Keratinocyte (primary cell): ENCODE results near the gene AGPAT2. TPM values are rescaled to one million over a fixed set of nuclear protein-coding genes. Genes with fewer than 3 reads are reported as not detected.

Experiments used
- DNase-seq: peaks from one replicate; pipeline ENCODE4 v3.0.0-alpha.2; 2011; ENCODE audit warnings: low read depth, missing footprints, low spot score
- FAIRE-seq: peaks from 2 replicates; lab custom pipeline; 2011; peaks lifted over from hg19 to GRCh38; lab: Jason Lieb, UNC
- H2AFZ ChIP-seq: 2 replicates; pipeline ENCODE4 v1.6.0; 2012; ENCODE audit warnings: low read length, control low read depth, inconsistent platforms; ENCODE audit not compliant: control insufficient read depth
- H3K27ac ChIP-seq: 2 replicates; pipeline ENCODE4 v1.5.1; 2011; ENCODE audit warnings: low read length; ENCODE audit not compliant: control insufficient read depth, insufficient read depth
- H3K27me3 ChIP-seq: 3 replicates; pipeline ENCODE4 v1.6.0; 2011; ENCODE audit warnings: low read length; ENCODE audit not compliant: control insufficient read depth, insufficient read depth; ENCODE audit errors: extremely low read depth
- H3K36me3 ChIP-seq, 2 experiments: 2 replicates in 1 of 2; 3 replicates in 1 of 2; pipeline ENCODE4 v1.5.1; 2011; ENCODE audit warnings: low read length in 2 of 2, mild to moderate bottlenecking in 1 of 2; ENCODE audit not compliant: control insufficient read depth in 2 of 2, insufficient read depth in 2 of 2; ENCODE audit errors: extremely low read depth in 1 of 2
- H3K4me1 ChIP-seq: 3 replicates; pipeline ENCODE4 v1.5.1; 2011; ENCODE audit warnings: low read length; ENCODE audit not compliant: control insufficient read depth, insufficient read depth; ENCODE audit errors: extremely low read depth
- H3K4me2 ChIP-seq: 3 replicates; pipeline ENCODE4 v1.6.0; 2011; ENCODE audit warnings: low read depth, low read length; ENCODE audit not compliant: control insufficient read depth, insufficient read depth; ENCODE audit errors: extremely low read depth
- H3K4me3 ChIP-seq, 3 experiments: fragments of 200-600 bp in 1 of 3; sonication (generic) in 1 of 3; 2 replicates in 2 of 3; 3 replicates in 1 of 3; pipeline ENCODE4 v1.5.1; 2011 to 2016; ENCODE audit warnings: low read length in 3 of 3, mild to moderate bottlenecking in 3 of 3, control low read depth in 2 of 3, inconsistent platforms in 1 of 3, low read depth in 1 of 3, mixed read lengths in 1 of 3, mixed run types in 1 of 3, moderate library complexity in 1 of 3; ENCODE audit not compliant: control insufficient read depth in 2 of 3, insufficient read depth in 2 of 3; ENCODE audit errors: extremely low read depth in 1 of 3
- H3K79me2 ChIP-seq: 2 replicates; pipeline ENCODE4 v1.6.0; 2012; ENCODE audit warnings: low read length; ENCODE audit not compliant: control insufficient read depth, insufficient read depth
- H3K9ac ChIP-seq: 3 replicates; pipeline ENCODE4 v1.6.0; 2011; ENCODE audit warnings: low read length; ENCODE audit not compliant: control insufficient read depth, insufficient read depth; ENCODE audit errors: extremely low read depth
- H3K9me1 ChIP-seq: 3 replicates; pipeline ENCODE4 v1.6.0; 2011; ENCODE audit warnings: low read length; ENCODE audit not compliant: control insufficient read depth, insufficient read depth; ENCODE audit errors: extremely low read depth
- H3K9me3 ChIP-seq: 2 replicates; pipeline ENCODE4 v1.5.1; 2012; ENCODE audit warnings: low read depth, low read length; ENCODE audit not compliant: control insufficient read depth
- H4K20me1 ChIP-seq: 3 replicates; pipeline ENCODE4 v1.6.0; 2011; ENCODE audit warnings: low read length; ENCODE audit not compliant: control insufficient read depth, insufficient read depth; ENCODE audit errors: extremely low read depth
- CTCF ChIP-seq, 3 experiments: IDR thresholded peaks in 1 of 3; conservative IDR thresholded peaks in 1 of 3; optimal IDR thresholded peaks in 1 of 3; 2 replicates in 2 of 3; 3 replicates in 1 of 3; pipeline versions ENCODE3 to v1.5.1; 2011; ENCODE audit warnings: low read length in 3 of 3, mild to moderate bottlenecking in 3 of 3, moderate library complexity in 2 of 3, control low read depth in 1 of 3, inconsistent platforms in 1 of 3; ENCODE audit not compliant: insufficient read depth in 2 of 3; ENCODE audit errors: extremely low read depth in 1 of 3
- EZH2 ChIP-seq: IDR thresholded peaks from one replicate; pipeline ENCODE4 v1.6.1; 2012; ENCODE audit warnings: inconsistent platforms, mild to moderate bottlenecking, low read length, moderate library complexity
- dilution Hi-C: fragments of 300-500 bp; cut with MboI; formaldehyde crosslinking; loops from one replicate; pipeline ENCODE4 v1.7.0; 2020; ENCODE audit warnings: low sequenced_read_pairs; ENCODE audit not compliant: extremely low pct_ligation_motif_present
- polyA plus RNA-seq, 5 experiments: library from polyadenylated mRNA; depleted of rRNA in 3 of 5; stranded (reverse) in 3 of 5; stranded (forward) in 1 of 5; unstranded in 1 of 5; fragments of >200 nt; gene quantifications; 1 replicate in 1 of 5; 2 replicates in 3 of 5; 3 replicates in 1 of 5; pipeline versions ENCODE4 v1.2.1 to v1.2.3, GENCODE V29; 2011 to 2012; ENCODE audit warnings: missing spikeins in 2 of 5, low read depth in 1 of 5, low replicate concordance in 1 of 5

Gene AGPAT2
- polyA plus RNA-seq, 1 donor (not counting 4 experiments of a cell fraction or from before 2014, with no cell fraction given) = 26.5 TPM

- Histone ChIP-seq H3K4me3 (no peak overlapping the region), H2AFZ (no peak overlapping the region), H4K20me1 (no peaks in the 10 kb centered on the region), H3K4me2 (no peak overlapping the region), H3K4me1 (peaks cover 50% of the 10 kb centered on the region), H3K9me1 (no peaks in the 10 kb centered on the region), H3K27me3 (no peaks in the 10 kb centered on the region), H3K9ac (no peak overlapping the region), H3K79me2 (no peaks in the 10 kb centered on the region), H3K36me3 (no peaks in the 10 kb centered on the region), H3K9me3 (peaks cover 2% of the 10 kb centered on the region), H3K27ac (no peak overlapping the region)
- TF ChIP-seq EZH2 (no peak), CTCF (optimal IDR thresholded peaks at IDR 0.05 in 1 of 3, IDR thresholded peaks at IDR 0.05 in 1 of 3, conservative IDR thresholded peaks at IDR 0.05 in 1 of 3; ENCODE audit: extremely low read depth in 1 of 3, insufficient read depth in 2 of 3, low read length in 3 of 3) (no peak)
- dilution Hi-C loops = no loop called here
- DNase-seq (no peak), FAIRE-seq (no peak)
Measured at GRCh38 chr9:136626066-136626725, 61.1 kb downstream of the AGPAT2 start.

GRCh38 chr9:136625101-136626065 lies 61.9 kb downstream of the AGPAT2 start:
- Histone ChIP-seq H3K27ac (no peak overlapping the region), H3K9me1 (no peaks in the 10 kb centered on the region), H3K4me2 (no peak overlapping the region), H3K4me1 (peaks cover 59% of the 10 kb centered on the region), H2AFZ (no peak overlapping the region), H3K9me3 (no peaks in the 10 kb centered on the region), H3K9ac (no peak overlapping the region), H3K36me3 (no peaks in the 10 kb centered on the region), H3K79me2 (no peaks in the 10 kb centered on the region), H4K20me1 (no peaks in the 10 kb centered on the region), H3K27me3 (no peaks in the 10 kb centered on the region), H3K4me3 (no peak overlapping the region)
- dilution Hi-C loops = no loop called here
- no peak for DNase-seq
- no peak for TF ChIP-seq EZH2
- peak in 2 of 3 experiments; percentile 24 to 53 for TF ChIP-seq CTCF (optimal IDR thresholded peaks at IDR 0.05 in 1 of 3, IDR thresholded peaks at IDR 0.05 in 1 of 3, conservative IDR thresholded peaks at IDR 0.05 in 1 of 3; ENCODE audit: extremely low read depth in 1 of 3, insufficient read depth in 2 of 3, low read length in 3 of 3)
- FAIRE-seq = peak; percentile 41
